NCI-H2107 treated with DMSO at 0.1 percent for 48 hours (cell line): ENCODE results near the gene TC2N.
"Not testable (repeated sequence)": the region's sequence is repeated elsewhere in the genome, so short reads cannot be mapped to it uniquely, and the experiment has no call there.

Source experiments
- DNase-seq: peaks from one replicate; lab custom pipeline; 2025; ENCODE audit not compliant: unreplicated experiment; lab: John Stamatoyannopoulos, UW

The TC2N gene

DNA sequence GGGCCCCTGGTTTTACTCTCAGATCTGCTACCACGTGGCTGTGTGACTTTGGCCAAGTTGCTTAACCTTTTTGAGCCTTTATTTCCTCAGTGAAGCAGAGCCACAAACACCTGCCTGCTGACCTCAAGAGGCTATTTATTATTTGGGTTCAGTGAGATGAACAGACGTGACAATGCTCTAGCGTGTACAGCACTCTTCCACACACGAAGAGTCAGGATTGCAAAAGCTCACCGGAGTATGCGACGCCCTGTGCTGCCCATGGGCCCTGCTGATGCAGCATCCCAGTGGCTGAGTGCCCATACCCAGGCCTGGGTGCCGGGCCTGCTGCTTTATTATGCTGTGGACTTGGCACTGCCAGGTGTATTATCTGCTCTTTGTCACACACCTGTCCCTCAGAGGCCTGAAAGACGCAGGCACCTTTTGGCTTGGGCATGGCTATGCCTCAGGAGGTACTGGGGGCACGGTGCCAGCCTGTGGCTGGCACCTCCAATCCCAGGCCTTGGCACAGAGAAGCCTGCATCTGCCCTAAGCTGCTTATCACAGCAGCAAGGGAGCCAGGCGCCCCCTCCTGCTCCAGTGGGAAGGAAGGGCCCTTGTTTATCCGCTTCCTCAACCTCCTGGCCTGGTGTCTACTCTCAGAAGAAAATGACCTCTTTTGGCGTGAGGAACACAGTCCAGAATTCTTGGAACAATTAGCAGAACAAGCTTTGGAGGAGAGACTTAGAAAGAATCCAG lies 22.3 kb upstream of the TC2N start:
- no peak for DNase-seq

DNA sequence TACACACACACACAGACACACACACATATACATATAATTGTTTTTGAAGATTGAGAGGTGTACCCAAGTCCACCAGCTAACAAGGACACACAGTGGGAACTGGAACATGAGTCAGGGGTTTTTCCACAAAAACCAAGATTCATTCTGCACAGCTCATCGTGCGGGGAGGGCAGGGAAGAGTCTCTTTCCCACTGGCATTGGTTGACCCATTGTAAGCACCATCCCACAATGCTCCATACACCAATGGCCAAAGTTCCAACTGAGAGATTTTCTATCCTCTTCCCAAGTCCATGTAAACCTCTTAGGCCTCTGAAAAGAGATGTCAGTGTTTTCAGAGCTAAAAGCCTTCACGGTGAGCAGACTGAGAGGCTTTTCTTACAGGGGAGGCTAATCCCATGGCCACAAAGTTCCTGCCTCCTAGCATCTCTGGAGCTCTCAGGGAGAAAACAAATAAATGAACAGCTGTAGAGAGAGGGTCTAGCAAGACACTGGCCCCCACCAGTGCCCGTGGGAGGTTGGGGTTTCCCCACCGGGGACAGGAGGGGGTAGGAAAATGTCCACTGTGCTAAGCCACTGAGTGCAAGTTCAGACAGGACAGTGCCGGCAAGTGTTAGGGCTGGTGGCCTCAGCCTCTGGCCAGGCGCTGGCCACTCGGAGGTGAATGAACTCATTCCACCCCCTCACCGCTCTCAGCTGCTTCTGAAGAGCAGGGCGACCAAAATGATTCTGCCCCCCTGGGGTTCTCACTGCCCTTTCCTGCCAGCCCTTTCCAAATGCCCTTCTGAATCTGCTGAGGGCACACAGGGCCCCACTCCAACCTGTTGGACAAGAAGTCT lies 21.5 kb upstream of the TC2N start:
- no peak for DNase-seq

DNA sequence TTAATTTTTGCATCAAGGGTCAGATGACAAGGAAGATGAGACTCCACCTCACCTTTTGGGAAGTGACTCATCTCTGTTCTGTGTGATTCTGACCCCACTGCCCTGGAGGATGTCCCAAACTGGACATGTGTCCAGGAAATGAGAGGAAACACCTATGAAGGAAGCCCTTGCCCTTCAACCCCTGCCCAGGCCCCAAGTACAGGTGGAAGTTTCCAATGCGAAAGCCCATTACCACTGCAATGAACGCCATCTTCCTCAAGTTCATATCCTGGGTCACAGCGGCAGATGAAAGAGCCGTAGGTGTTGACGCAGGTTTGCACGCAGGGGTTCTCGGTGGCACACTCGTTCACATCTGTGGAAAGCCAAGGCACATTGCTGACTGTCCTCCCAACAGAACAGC lies 19.6 kb upstream of the TC2N start:
- DNase-seq = no peak

DNA sequence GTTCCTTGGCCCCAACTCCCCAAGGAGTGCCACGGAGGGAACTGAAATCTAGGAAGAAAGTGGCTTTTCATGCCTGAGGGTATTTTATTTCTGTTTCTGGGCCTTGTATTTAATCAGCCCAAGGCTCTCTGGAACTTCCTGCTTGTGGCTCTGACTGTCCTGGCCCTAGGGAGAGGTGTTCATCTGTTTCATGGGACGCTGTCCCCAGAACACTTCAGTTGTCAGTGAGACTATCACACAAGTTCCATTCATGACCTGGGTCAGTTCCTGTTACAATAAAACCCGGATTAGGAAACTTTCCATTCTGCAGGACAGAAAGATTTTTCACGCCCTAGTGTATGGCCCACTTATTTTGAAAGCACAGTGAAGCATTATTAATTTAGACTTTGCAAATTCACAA lies 18.5 kb upstream of the TC2N start:
- no peak for DNase-seq

DNA sequence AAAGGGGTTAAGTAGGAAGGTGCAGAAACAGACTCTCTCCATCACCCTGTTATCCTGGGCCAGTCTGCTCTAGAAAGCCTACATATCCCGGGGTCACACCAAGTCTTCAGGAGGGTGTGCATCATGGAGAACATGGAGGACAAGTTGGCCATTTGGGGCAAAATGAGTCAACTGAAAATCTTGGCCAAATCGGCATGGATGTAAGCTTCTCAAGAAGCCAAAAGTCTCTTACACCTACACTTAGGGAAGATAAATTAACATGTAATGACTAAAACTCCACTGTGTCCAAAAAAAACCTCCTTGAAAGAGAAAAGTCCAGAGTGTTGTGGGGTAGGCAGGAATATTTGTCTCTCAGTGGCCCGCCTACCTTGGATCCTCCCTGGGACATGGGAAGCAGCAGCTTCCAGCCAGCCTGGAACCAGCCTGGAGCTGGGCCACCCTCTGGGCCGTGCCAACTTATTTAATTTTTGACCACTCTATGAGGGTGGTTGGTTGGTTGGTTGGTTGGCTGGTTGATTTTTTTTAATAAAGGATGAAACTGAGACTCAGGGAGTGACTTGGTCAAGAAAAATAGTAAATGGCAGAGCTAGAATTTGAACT lies 17.9 kb upstream of the TC2N start:
- DNase-seq = no peak

DNA sequence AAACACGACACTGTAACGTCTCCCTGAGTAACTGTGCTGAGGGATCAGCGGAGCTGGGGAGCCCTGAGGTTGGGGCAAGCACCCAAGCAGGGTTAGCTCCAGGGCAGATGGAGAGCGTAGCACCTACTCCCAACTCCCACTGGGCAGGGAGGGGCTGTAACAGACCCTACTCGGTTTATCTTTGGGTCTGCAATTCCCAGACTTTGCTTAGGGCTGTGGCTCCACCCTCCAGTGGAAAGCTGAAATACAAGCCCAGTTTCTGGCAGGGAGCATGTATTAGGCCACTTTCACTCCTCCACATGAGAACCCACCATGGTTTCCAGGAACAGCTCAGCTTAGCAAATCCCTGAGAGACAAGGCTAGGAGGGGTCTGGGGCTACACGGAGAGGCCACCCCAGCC lies 17.3 kb upstream of the TC2N start:
- no peak for DNase-seq

DNA sequence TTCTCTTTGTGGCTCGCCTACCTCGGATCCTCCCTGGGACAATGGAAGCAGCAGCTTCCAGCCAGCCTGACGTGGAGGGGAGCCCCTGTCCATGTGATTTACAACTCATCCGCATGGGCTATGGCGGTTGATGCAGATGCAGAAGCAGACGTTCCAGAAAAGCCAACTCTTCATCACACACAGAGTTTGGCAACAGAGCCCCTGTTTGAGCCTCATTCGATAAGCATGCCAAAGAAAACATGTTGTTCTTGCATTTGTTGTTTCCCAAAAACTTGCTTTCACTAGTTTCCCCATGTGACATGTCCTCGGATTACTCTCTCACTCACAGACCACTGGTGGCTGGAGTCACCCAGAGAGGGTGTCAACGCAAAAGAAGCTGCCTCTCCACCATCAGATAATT lies 16.4 kb upstream of the TC2N start:
- no peak for DNase-seq

DNA sequence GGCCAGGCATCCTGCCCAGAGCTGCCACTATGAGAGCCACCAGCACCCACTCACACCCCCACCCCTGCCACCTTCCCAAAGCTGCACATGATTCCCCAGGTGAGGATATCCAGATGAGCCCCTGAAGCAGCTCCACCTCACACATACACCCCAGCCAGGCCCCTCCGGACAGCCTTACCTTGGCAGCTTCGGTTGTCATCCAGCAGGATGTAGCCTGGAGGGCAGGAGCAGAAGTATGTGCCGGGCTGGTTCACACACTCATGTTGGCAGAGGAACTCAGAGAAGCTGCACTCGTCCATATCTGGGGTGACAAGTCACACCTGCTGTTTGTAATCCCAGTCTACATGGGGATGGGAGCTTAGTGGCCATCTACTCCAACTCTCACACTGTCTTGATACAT lies 15.4 kb upstream of the TC2N start:
- no peak for DNase-seq

DNA sequence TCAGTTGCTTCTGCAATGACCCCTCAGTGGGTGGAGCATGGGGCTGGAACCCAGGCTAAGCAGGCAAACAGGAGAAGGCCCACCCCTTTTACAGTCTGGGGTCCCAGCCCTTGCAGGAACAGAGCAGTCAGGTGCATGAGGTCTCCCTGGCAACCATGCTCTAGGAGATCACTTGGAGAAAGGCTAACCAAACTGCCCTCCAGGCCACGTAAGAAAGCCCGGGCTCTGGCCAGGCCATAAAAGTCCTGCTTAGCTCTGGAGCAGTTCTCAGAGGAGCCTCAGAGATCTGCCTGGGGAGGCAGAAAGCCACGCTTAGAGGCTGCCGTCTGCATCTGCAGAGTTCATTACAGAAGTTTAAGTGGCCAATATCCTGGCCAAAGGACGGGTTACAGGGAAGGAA lies 15.0 kb upstream of the TC2N start:
- no peak for DNase-seq

DNA sequence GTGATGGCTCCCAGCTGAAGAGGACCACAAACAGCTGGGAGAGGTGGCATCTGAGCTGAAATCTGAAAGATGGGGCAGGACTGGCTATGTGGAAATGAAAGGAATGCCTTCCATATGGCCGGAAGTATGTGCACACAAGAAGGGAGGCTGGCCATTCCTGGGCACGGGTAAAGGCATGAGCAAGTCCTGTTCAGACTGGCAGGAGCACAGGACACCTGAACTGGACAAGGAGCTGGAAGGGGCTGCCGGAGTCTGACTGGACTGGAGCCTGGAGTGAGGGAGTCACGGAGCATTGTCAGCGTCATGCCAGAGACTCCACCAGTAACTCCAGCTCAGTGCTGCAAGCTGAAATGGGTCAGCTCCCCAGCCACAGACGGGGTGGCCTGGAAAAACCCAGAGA lies 11.9 kb upstream of the TC2N start:
- no peak for DNase-seq

DNA sequence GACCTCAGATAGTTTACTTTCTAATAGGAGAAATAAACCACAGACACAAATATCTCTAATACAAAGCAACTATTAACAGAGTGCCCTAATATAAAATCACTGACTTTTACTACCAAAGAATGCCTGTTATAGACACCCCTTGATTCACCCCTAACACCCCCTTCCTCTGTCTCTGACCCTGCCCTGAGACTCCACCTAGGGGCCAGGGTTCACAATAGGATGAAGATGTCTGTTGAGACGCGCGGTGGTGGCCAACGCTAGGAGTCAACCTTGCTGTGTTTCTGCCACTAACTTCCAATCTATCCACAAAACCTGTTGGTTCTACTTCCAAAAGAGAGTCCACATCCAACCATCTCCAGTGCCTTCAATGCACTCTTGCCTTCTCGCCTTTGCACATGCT lies 10.9 kb upstream of the TC2N start:
- DNase-seq = no peak

DNA sequence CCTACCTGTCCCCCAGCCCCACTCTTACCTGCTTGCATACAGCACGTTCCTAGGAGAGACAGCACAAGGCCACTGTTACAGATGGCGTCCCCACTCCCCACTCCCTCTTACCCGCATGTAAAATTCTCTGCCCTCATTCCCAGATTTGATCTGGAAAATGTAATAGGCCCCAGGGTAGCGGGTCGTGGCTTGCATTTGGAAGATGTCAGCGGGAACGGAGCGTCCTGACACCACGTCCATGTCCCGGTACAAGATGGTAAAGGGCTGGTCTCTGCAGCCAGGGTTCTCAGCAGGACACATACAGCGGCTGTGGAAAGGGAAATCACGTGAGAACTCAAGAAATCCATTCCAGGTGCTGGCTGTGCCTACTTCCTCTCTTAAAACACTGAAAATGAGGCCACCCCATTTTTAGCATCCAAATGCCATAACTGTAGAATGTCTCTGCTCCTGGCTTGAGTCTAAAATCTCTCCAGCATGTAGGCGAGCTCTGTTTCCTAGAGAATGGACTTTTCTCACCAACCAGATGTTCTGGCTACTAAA lies 10.1 kb upstream of the TC2N start:
- DNase-seq = no peak

DNA sequence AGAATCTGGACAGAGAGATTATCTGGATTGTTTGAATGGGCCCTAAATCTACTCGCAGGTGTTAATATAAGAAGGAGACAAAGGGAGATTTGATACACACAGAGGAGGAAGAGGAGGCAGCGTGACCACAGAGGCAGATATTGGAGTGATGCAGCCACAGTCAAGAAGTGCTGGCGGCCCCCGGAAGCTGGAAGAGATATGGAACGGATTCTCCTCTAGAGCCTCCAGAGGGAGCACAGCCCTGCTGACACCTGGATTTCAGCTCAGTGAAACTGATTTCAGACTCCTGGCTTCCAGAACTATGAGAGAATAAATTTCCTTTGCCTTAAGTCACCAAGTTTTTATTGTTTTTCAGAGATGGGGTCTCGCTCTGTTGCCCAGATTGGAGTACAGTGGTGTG lies 9.2 kb upstream of the TC2N start:
- DNase-seq = no peak

DNA sequence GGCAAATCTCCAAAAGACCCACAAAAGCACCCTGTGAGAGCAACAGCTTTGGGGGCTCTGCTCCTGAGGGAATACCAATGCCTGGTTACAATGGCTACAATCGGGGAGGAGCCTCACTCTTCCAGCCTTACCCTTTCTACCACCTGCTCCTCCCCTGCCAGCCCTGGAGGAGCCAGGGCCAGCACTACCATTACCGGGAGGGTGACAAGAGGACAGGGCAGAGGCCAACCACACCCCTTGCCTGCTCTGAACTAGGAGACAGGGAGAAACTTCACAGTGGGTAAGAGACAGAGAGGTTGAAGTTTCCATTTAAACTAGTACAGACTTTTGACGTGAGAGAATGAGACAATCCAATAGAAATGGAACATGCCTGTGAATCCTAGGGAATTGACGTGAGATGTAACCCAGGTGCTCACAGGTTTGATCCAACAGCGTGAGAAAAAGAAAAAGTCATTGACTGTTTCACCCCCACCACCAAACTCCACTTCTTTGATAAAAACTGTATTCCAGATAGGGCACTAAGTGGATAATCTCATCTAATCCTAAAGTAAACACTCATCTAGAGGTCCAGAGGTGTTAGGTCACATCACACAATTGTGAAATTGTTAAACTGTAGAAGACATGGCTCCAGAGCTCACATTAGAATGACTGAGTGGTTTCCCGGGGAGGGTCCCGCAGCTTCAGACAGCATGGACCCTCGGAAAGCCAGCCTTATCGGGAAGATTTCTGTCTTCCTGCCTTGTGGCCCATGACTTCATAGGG lies 8.4 kb upstream of the TC2N start:
- no peak for DNase-seq

DNA sequence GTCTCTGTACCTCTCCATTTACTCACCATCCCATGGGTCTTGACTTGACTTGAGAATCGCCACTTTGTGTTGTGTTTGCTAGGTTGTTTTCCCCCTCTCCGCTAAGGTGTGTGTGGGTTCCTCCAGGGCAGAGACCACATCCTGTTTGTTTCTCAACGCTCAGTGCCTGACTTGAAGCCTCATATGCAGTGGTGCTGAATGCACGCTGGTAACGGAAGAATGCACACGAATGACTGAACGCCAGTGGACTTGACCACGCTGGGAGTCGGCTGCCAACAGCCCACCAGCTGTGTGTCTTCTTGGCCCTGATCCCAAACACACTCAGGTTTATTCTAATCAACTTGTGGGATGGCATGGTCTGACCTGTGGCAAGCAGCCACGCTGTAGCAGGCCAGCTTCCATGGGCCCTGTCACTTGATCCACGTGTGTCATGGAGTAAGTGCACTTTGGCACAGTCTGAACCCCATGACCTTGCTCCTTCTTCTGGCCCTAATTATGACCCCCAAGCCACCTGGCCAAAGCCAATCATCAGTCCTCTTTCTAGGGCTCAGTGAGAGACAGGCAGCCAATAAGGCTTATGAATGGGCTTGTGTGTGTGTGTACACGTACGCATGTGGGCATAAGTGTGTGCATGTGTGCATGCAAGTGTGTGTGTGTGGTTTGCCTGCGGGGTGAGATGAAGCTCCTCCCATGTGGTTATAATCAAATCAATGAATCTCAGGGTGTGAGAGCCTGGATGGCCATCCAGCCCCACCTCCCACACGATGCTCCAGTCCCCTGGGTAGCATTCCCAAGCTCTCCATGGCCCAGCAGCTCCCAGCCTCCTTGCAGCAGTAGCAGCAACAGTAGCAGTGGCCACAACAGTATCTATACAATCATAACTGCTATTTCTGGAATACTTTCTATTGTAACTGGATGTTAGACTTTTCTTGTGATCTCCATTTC lies 6.4 kb upstream of the TC2N start:
- peak; percentile 22 for DNase-seq

DNA sequence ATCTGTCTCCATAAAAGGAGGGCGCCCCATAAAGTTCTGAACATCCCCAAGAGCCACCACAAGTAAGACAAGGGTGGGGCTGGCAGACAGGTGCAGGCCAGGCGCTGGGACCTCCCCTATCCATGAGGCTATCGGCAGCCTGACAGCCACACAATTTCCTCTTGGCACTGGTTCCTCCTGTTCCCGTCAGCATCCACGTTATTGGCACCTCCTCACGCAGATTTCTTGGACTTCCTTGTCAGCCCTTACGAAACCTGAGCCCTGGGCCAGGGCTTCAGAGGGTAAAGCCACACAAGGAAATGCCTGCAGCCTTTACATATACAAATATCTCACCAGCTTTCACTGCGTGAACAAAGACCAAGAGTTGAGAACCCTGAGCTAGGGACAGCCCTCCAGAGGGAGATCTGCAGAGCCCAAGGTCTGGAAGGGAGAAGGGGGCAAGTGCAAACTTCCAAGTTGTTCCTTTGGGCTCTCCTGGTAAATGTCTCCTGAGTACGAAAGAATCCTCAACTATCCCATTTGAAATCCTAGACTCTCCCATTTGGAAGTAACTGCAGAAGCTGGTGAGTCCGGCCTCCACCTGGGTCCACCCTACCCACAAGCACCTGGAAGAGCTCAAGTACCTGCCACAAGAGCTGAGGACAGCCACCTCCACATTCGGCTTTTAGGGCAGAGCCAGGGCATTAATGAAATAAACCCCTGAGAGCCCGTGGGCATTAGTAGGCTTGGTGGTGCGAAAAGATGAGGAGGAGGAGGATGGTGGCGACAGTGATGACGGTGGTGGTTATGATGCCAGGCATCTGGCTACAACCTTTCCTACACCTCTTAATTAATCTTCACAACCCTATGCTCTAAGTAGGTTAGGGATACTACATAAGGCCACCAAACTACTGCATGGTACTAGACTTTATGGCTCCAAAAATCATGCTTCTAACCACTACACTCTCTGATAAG lies 5.5 kb upstream of the TC2N start:
- peak; percentile 33 for DNase-seq

DNA sequence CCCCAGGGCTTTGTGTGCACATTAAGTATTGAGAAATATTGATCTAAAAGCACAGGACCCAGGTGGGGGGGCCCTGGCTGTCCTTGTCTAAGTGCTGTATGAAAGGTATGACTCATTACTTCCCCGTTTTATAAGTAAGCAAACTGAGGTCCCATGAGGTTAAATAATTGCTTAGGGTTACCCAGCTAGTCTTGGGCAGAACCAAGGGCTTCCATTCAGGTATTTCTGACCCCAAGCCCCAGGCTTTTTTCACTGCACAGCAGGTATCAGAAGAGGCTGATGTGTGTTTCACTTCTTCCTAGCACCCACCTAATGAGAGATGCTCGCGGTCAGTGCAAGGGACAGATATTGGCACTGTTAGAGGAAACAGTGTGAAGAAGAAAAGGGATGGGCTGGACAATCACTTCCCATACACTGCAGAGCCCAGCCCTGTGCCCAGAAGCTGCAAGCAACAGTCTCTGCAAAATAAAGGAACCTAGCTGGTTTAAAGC lies 4.7 kb upstream of the TC2N start:
- DNase-seq = no peak

DNA sequence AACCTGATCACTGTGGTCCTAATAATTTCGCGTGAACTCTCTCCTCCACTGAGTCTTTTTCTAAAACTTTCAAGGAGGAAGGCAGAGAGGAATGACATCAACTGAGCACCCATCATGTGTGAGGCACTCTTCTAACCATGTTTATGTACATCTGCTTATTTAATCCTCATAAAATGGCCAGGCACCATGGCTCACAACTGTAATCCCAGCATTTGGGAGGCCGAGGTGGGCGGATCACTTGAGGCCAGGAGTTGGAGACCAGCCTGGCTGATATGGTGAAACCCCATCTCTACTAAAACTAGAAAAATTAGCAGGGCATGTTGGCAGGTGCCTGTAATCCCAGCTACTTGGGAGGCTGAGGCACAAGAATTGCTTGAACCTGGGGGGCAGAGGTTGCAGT lies 4.1 kb upstream of the TC2N start:
- not testable (repeated sequence) for DNase-seq

DNA sequence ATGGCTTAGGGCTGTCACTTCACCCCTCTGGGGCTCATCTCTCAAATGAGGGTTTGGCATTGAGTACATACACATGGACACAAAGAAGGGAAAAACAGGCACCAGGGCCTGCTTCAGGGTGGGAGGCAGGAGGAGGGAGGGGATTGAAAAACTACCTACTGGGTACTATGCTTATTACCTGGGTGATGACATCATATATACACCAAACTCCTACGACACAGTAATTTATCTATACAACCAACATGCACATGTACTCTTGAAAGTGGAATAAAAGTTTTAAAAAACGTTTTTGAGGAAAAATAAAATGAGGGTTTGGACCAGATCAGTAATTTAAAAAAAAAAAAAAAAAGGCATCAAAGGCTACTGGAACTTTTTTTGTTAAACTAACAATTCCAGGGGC lies 3.6 kb upstream of the TC2N start:
- DNase-seq = no peak
